OCI-M2 (cell line): Measurements from ENCODE around the gene KIF26B.

Experiments used
- DNase-seq: peaks from one replicate; lab custom pipeline; 2025; ENCODE audit not compliant: unreplicated experiment; lab: John Stamatoyannopoulos, UW

KIF26B gene

DNA sequence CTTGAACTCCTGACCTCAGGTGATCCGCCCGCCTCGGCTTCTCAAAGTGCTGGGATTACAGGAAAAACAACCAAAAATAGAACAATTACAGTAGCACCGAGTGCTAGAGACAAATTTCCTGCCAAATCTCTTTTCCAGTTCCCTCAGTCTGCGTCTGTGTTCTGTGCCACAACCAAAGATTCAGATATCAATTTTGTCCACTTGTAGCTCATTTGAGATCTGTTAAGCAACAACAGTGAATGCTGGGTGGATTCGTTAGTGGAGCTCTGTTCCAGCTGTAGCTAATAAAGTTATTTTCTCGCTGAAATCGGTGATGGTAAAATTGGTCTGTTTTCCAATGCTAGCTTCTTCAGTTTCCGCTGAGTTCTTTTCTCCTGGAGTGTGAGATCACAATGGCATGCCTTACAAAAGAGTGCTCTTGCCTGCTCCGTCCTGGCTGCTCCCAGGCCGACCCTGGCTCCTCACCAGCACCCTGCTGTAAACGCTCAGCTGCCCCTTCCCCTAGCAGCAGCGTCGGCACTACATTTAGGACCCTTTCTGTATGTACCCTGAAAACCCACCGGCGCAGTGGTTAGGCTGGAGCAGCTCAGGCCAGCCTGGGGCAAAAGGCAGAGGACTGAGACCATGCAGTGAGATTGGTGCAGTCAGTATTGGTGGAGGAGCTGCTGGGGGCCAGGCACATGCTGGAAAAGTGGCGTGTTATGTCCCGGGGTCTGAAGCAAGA is 395.4 kb downstream of the KIF26B start:
- DNase-seq = no peak

DNA sequence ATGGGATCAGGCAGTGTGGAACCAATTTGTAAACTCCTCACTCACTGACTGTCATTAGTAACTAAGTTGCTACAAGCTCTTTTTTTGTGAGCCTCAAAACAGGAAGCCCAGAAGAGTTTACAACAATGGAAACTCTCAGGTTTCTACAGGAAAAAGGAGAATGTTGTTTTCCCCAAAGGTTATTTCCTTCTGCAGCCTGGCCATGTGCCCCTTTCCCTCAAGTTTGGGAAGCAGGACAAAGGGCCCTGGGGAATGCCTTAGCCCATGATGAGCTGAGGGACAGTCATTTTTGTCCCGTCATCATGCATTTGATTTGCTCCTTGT is 395.9 kb downstream of the KIF26B start:
- DNase-seq = no peak

DNA sequence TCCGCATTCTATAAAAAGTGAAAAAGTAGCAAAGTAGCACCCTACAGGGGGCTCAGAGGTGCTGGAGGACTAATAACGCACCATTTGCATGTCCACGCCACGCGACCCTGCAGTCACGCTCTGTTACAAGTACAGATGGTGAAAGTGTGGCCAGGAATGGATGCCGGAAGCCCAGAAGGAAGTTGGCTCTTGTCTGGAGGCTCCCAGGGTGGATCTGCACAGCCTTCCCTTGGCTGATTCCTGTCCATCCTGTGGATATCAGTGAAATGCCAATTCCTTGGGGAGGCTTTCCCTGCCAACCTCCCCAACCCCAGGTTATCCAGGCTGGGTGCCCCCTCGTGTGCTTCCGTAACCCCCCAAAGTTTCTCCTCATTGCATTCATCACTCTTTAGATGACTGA is 396.8 kb downstream of the KIF26B start:
- no peak for DNase-seq

DNA sequence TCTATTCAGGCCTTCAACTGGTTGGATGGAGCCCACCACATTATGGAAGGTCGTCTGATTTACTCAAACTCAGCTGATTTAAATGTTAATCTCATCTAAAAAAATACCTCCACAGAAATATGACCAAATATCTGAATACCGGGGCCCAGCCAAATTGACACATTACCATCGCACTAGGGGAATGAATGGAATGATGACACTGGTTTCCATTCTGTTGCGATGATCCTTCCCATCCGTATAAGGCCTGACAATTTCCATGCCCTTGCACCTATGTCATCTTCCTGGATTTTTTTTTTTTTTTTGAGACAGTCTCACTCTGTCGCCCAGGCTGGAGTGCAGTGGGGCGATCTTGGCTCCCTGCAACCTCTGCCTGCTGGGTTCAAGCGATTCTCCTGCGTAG is 397.5 kb downstream of the KIF26B start:
- no peak for DNase-seq

DNA sequence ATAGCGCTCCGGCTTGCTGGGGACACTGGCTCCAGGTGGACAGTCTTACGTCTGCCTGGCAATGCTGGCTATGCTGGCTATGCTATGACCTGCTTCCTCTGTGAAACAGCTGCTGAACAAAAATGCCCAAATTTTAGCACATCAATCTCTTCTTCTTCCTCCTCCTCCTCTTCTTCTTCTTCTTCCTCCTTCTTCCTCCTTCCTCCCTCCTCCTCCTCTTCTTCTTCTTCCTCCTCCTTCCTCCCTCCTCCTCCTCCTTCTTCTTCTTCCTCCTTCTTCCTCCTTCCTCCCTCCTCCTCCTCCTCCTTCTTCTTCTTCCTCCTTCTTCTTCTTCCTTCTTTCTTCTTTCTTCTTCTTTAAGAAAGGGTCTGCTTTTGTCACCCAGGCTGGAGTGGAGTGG is 401.3 kb downstream of the KIF26B start:
- DNase-seq = no peak

DNA sequence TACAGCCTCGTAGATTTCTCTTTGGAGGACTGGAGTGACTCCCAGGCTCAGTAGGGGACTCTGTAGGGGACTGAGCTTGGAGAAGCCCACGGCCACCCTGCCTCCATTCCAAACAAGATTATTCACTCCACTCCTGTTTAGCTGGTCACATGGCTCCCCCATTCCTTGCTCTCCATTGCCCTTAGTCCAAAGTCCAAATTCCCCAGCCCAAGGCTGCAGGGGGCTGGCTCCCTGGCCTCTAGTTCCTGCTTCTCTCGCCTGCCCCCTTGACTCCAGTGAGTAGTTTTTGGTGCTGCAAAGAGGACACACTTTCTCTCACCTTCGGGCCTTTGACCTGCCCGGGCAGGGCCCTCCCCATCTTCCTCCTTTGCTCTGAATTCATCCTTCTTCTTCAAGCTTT is 403.3 kb downstream of the KIF26B start:
- DNase-seq = no peak

DNA sequence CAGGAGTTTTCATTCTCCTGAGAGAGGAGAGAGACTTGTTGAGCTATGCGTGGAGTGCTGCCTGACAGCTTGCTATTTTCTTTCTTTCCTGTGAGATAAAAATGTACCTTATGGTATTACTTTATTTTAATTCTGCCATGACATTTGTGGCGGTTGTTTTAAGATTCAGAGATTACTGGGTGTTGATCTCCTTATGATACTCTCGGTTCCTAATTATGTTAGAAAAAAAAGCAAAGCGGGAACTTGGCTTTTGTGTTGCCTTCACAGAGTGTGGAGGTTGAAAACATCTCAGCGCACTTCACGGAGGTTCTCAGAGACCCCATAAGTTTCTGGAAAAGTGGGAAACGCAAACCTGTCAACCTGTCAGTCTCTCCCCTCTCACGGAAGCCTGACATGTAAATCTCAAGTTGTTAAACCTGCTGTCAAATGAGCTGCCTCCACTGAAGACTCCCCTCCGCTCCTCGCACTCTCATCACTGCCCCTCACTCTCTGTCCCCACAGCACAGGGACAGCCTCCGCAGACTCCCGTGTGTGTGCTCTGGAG is 405.6 kb downstream of the KIF26B start:
- DNase-seq = no peak

DNA sequence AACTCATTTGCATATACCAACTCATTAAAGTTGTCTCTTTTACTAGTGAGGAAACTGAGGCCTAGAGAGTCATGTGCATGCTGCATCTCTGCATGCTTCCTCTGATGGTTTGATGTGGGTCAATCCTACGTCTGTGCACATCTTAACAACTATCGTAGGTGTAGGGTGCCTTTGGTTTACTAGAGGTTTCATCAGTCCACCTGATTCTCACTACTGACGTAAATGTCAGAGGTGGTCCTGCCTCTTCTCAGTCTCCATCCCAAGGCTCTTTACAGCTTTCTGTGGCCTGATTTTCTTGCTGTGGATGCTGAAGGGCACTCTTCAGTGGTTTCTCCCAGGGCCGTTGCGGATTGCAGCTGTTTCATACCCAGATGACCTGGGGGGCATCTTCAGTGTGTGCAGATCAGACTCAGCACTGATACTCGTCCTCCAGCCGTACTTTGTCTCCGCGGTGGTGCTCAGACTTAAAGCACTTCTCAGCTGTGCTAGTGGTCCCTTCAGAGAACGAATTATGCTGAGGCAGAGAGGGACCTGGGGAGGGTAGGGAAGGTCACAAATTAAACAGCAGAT is 407.0 kb downstream of the KIF26B start:
- no peak for DNase-seq

DNA sequence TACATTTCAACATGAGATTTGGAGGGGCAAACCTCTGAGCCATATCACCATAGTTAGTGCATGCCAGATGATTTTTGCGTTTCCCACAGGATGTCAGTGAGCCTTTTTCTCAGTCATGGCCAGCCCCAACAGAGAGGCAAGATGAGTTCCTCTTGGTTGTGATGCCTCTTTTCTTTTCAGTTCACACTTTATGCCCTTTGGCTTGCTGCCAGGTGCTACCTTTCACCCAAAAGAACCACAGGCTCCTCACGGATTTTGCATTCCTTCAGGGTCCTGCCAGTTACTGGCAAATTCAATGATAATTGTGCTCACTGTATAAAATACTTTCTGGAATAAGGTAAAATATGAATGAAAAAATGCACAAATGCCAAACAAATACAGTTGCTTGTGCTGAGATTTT is 411.3 kb downstream of the KIF26B start:
- no peak for DNase-seq

DNA sequence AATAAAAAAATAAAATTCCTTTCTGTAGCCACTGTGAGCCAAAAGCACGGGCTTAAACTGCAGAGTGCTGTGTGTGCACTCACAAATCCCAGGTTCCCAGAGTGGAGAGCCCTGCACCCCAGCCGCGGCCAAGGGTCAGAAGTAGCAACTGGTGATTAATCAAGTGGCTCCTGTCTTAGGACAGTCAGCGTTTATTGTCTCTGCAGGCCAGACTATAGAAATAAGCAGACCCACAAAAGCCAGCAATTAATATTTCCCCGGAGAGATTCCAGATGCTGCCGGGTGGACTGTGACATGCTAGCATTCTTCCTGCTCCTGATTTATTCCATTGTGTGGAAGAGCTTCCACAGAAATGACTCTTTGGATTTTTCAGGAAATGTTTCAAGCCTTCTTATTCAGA is 412.2 kb downstream of the KIF26B start:
- DNase-seq = no peak

DNA sequence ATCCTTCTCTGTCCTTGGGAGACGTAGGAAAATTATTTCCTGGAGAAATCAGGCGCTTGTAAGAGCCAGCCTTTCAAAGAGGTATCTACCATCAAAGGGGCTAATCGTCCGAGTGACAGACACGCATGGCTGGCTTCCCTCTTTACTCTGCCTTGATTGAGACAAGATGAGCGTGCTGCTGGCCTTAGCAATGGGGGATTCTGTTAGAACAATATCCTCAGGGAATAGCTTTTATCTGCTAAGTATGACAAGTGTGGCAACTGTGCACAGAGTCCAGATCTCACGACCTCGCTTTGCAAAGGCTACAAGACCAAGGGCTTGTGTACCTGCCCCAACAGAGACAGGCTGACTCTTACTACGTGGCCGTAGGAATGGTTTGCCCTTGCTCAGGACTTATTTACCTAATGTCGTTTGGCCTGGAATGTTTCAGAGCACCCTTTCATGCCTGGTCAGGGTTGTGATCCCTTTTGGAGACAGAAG is 417.1 kb downstream of the KIF26B start:
- no peak for DNase-seq

DNA sequence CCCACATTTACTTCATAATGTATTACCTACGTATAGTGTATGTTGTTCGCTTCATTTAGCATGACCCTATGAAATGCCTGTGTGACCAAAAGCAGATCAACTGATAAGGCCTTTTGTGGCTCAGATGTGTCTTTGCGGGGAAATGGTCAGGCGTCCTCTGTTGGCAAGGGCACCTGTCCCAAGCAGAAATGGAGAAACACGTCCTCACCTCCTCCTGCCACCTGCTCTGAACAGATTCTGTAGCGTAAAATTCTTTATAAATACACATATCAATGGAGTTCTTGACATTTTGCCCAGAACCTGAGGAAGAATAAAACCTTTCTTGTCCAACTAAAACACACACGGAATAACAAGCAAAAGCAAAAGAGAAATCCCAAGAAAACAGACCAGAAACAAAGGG is 417.9 kb downstream of the KIF26B start:
- no peak for DNase-seq

DNA sequence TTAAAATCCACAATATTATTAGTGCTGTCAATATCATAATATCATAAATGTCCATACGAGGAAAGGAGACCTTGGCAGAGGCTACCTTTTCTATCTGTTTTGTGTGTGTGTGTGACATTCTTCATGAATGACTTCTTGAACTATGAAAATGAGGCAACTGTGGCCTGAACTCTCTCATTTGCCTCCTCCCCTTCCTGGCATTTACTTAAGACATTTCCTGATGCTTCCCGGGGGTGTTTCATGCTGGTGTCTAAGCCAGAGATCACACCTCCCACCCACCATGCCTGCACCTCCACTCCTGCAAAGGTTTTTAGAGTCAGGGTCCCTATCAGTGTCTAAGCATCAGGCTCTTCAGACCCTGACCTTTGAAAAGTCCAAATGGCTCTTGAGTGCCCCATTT is 420.9 kb downstream of the KIF26B start:
- DNase-seq = no peak

DNA sequence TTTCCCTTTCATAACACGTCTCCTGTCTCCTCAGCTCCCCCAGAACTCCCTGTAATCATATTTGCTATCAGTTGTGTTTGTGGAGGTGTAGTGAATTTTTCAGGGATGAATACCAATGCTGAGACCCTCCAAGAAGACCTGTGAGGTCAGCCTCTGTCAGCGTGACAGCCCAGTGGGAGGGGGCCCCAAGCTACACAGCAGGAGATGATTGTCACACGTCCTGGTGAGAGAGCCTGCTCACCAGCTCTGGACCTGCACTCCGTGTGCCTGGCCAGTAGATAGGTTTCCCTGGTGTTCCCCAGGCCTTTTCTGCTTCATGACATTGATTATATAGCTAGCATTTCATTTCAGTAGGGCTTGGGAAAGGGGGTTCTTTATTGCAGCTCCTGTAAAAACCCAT is 421.5 kb downstream of the KIF26B start:
- no peak for DNase-seq

DNA sequence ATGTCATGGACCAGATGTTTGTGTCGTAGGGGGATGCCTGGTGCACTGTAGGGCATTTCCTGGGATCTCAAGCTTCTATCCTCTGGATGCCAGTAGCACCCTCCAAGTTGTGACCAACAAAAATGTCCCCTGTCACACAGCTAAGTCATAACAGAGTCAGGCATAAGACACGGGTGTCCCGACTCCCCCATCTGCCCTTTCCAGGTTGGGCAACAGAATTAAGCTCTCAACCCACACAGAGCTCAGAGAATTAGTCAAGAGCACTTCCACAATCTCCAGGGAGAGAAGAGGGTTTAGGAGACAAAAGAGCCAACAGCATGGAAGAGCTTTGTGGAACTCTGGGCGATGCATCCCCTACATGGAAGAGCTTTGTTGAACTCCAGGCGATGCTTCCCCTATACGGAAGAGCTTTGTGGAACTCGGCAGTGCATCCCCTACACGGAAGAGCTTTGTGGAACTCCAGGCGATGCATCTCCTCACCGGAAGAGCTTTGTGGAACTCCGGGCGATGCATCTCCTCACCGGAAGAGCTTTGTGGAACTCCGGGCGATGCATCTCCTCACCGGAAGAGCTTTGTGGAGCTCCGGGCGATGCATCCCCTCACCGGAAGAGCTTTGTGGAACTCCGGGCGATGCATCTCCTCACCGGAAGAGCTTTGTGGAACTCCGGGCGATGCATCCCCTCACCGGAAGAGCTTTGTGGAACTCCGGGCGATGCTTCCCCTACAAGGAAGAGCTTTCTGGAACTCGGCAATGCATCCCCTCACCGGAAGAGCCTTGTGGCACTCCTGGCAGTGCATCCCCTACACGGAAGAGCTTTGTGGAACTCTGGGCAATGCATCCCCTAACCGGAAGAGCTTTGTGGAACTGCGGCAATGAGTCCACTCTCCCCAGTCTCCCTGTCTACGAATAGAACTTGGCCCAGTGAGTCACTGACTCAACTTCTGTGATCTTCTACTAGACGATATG is 422.7 kb downstream of the KIF26B start:
- DNase-seq = no peak

DNA sequence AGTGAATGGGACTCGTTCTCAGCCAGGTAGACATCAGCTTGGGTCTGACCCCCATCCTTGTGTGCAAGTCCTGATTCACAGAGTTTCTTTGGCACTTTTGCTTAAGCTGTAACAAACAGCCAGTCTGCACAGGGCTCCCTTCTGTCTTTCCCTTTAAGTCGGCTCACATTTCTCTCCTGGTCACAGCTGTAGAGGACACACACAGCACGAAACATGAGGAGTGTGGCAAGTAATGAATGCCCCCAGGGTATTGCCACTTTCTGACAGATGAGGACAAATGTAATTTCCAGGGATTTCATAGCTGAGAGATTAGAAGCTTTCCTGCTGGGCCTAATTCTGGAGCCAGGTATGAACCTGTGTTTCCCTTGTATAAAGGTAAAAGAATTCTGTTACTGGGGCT is 423.5 kb downstream of the KIF26B start:
- DNase-seq = no peak

DNA sequence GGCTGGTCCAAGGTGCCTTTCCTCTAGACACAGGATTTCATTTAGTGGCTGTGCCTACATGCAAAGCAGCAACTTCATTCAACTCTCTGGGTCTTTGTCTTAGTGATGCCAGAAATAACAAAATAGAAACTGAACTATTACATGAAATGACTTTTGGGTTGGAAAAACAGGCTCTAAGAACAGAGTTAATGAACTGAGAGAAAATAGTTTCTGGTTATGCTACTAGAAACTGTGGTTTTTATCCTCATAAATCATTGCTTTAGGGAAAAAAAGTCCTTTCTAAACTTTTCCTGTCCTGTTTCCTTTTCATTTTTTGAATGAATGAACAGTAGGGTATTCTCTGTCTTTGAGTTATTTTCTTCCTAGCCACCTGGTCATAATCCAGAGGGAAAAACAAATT is 424.0 kb downstream of the KIF26B start:
- DNase-seq = no peak

DNA sequence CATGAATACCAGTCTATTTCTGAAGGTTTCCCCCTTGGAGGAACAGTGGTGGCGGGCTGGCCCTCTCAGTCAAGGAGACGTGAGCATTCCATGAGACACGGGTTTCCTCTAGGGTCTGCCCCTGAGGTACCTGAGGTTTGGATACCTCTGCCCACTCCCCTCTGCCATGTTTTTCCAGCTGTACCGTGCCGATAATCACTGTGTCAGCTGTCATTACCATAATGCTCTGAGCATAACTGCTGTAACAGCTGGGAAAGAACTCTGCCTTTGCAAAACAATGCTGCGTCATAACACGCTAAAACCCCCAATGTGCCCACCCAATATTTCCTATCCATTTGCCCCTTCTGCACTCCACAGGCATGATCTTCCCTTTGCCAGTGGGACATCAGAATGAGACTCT is 425.1 kb downstream of the KIF26B start:
- no peak for DNase-seq

DNA sequence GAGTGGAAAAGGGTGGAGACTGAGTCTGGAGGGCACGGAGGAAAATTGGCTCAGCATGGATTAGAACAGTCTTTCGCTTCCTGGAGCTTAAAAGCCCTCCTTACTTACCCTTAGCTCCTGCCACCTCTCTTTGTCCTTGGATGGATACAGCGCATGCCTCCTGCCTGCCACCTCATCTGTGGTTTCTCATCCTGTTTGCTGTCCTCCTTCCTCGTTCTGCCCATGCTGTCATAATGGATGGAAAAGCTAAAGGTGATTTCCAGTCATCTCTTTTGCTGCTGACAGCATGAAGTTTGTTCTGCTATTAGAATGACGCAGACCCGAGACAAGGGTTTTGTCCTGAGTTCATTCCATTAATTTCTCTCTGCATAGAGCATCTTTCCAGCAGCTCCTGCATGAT is 425.9 kb downstream of the KIF26B start:
- DNase-seq = no peak

DNA sequence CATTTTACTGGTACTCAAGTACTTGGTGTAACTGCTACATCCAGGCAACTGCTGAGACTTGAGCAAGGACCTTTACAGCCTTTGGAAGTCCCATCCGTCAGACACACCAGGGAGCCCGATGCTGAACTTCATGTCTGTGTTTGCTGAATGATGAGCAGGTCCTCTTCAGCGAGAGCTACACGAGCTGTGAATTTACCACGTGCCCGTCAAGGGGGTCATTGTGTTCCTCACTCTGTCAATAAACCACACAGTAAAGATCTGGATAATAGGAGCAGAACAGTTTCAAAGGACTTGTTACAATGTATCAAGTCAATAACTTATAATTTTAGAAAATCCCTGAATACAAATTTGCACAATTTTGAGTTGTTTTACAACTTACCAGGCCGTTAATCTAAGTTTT is 427.2 kb downstream of the KIF26B start:
- DNase-seq = no peak

DNA sequence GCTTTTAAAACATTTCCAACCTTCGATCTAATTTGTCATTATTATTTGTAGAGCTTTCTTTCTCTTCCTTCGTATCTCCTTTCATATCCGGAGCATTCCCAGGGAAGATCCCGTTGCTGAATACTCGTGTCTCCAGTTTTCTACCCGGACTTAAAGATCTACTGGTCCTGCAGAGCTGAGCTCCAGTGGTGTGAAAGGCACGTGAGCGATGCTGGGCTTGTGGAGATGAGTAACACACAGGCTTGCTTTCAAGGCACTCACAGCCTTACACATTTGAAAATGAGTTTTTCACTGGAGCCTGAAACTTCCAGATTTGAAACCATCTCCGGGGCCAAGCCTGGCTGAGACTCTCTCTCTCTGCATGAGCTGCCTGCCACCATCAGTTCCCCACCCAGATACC is 428.3 kb downstream of the KIF26B start:
- DNase-seq = no peak
